ENCODE data around the gene KRT23.

KRT23 gene, protein sequence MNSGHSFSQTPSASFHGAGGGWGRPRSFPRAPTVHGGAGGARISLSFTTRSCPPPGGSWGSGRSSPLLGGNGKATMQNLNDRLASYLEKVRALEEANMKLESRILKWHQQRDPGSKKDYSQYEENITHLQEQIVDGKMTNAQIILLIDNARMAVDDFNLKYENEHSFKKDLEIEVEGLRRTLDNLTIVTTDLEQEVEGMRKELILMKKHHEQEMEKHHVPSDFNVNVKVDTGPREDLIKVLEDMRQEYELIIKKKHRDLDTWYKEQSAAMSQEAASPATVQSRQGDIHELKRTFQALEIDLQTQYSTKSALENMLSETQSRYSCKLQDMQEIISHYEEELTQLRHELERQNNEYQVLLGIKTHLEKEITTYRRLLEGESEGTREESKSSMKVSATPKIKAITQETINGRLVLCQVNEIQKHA

DNA sequence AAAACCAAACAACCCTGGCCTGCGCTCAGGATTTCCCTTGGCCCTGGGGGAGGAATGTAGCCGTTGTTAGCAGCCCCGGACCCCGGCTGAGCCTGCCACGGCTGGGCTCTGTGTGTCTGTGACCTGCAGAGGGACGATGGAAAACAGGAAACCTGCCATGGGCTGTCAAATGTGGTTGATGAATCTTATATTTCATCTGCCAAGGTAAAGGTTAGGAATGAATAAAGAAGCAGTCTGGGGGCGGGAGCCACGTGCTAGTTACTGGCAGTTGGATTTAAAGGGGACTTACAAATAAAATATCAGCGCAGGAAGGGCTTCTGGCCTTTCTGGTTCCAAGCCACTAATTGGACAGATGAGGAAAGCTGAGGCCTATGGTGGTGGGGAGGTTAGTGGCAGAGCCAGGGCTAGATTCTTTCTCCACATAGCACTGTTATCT lies at the start of gene KRT23:
TSS of gene KRT23 (minus strand) at position 263 of the 436 bp plus-strand sequence. CDS start 1,043 bp downstream, outside the sequence.
- DNase-seq = no peak

DNA sequence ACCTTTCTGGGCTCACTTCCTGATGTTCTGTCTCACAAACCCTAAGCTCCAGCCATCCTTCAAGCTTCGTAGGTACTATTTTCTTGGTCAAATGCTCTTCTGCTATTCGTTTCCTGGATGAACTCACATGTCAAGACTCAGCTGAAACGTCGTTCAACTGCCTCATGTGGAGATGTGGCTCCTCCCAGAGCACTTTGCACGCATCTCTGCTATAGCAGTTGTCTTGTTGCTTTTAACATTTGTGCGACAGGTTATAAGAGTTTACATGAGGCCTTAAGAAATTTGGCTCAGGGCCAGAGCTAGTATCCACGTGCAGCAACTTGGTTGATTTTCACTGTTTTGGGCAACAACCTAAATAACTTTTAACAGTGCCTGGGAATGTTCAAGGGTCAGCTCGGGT lies 49.5 kb upstream of the KRT23 start:
- DNase-seq = no peak

DNA sequence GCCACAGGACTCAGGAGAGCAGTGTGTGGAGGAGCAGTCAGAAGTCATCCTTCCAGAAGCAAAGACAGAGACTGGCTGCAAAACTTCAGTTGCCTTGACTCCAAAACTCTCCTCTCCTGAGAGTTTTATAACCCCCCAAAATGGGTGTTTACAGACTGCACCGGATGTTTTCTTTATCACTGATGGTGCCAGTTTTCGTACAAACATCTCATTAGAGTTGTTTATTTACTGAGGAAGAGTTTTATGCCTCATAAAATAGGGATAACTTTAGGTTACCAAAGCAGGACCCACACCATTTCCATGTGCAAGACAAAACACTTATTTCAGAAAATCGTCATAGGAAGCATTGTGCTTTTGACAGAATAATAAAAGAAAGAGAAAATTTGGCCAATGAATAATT lies 46.8 kb upstream of the KRT23 start, which contains the start of gene KRT40:
TSS of gene KRT40 (minus strand) at position 101 of the 400 bp plus-strand sequence. CDS start at position 48, 53 bp downstream.
- no peak for DNase-seq

DNA sequence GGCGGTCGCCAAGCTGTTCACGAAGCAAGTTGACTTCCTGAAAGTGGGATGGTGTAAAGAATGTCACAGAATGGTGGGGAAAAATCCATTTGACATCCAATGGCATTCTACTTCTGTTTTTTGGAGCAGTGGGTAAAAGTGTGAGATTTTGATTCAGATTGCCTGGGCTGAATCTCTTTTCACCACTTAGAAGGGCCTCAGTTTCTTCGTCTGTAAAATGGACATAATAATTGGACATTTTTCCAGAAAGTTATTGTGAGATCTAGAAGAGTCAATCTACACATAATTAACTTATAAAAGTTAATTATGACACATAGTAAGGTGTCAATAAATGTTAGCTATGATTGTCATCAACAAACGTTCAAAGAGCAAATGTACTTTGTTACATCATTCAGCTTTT lies 43.7 kb upstream of the KRT23 start:
- DNase-seq = no peak

DNA sequence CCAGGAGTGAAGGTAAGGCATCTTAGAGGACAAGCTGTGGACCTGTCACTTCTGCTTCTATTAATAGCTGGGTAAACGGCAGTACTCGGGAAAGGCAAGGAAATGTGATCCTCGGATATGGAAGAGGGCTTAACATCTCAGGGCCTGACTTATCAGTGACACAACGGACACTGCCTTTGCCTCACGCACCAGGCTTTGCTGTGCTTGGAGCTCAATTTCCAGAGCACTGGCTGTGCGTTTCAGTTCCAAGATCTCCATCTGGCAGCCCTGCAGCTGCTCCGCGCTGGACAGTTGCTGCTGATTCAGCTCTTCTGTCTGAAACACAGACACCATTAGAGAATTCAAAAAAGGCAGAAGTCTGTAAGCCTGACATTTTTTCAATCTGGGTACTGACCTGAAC lies 43.1 kb upstream of the KRT23 start:
- DNase-seq = no peak

DNA sequence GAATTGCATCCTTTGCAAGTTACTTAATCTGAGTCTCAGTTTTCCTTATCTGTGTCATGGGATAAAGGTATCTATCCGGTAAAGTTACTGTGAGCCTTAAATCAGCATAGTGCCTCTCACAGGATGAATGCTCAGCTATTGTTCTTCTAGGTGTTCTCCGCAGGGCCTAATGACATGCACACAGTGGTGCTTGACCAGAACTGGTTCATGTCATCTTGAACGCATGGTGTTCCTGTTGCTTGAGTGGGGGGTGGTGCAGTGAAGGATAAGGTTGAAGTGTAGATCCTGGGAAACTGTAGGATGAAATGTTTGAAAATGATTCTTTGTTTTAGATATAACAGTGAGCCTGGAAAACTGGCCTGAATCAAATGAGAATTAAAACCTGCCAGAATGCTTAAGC lies 42.7 kb upstream of the KRT23 start:
- DNase-seq = no peak

DNA sequence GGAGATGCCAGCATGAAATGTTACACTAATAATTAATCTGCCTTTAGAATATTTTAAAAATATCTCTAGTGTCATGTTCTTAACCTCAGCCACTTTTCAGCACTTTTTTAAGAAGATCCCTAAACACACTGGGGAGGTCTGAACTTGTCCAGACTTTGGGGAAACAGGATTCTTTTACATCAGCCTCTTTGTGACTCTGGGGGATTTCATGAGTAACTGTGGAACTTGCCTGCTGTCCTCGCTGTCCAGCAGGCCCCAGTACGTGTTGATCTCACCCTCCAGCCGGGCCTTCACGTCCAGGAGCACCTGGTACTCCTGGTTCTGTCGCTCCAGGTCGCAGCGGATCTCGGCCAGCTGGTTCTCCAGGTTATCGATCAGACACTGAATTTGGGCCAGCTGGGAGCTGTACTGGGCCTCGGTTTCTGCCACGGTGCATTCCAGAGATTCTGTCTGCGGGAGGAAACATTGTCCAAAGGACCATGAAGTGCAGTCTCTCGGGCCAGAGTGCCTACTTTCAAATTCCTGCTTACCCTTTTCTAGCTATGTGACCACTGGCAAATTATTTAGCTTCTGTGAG lies 41.2 kb upstream of the KRT23 start:
- DNase-seq = no peak

DNA sequence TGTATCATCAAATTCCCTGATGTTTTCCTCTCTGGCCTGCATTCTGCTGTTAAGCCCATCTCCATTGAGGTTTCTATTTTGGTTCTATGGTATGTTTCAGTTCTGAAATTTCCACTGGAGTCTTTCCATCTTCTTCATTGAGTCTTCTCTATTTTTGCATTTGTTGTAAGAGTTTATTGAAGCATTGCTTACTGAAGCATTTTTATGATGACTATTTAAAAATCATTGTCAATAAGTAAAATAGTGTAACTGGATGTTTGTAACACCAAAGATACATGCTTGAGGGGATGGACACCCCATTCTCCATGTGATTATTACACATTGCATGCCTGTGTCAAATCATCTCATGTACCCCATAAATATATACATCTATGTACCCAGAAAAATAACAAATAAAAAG lies 38.1 kb upstream of the KRT23 start:
- DNase-seq = no peak

DNA sequence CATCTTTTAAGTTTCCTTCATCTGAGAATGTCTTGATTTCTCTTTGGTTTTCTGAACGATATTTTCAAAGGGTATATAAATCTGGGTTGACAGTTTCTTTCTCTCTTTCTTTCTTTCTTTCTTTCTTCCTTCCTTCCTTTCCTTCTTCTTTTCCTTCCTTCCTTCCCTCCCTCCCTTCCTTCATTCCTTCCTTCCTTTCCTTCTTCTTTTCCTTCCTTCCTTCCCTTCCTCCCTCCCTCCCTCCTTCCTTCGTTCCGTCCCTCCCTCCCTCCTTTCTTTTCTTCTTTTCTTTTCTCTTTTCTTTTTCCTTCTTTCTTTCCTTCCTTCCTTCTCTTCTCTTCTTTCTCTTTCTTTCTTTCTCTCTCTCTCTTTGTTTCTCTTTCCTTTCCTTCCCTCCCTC lies 36.9 kb upstream of the KRT23 start:
- no peak for DNase-seq

DNA sequence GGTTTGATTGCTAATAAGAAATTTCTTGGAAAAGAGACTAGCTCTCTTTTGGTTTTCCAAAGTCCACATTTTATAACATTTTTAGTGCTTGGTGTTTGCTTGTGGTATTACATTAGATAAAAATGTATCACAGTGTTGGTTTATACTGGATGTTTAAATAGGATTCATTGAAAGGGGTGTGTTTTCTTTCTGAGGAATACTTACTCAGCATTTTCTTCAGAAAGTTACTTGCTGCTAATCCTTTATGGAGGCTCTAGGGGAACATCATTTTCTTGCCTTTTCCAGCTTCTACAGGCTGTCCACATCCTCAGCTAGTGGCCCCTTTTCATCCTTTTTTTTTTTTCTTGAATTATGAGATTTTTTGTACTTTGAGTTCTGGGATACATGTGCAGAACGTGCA lies 30.1 kb upstream of the KRT23 start:
- no peak for DNase-seq

DNA sequence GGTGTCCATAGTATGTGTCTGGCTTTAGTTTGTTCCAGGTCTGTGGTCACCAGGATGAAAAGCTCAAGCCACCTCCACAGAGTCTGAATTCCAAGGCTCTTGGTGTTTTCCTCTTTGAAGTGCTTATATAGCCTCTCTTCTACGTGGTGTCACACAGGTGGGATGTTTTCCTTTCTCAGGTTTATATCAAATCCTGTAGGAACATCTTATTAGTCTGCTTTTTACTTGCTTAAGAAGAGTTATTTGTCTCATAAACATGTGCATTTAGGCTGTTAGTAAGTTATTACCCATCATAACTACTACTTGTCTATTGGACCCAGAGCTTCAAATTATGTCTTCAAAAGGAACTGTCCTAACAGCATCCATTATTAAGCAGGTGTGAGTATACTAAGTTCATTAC lies 29.4 kb upstream of the KRT23 start, which contains the start of gene KRT39:
TSS of gene KRT39 (minus strand) at position 101 of the 400 bp plus-strand sequence. CDS start at position 9, 92 bp downstream.
- no peak for DNase-seq

DNA sequence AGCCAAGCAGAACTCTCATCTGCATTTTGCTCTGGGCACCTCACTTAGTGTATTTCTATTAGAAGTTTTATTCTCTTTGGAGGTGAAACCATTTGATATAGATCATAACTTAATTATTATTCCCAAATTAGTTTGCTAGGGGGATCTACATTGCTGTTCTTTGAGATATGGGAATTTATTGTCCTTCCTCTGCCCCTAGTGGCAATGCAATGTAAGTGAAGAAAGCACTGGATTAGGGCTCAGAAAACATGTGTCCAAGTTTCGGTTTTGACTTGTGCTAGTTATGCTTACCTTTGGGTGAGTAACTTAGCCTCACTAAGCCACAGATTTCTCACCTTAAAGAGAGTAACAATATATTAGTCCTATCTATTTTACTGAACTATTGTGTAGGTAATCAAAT lies 26.4 kb upstream of the KRT23 start:
- no peak for DNase-seq

DNA sequence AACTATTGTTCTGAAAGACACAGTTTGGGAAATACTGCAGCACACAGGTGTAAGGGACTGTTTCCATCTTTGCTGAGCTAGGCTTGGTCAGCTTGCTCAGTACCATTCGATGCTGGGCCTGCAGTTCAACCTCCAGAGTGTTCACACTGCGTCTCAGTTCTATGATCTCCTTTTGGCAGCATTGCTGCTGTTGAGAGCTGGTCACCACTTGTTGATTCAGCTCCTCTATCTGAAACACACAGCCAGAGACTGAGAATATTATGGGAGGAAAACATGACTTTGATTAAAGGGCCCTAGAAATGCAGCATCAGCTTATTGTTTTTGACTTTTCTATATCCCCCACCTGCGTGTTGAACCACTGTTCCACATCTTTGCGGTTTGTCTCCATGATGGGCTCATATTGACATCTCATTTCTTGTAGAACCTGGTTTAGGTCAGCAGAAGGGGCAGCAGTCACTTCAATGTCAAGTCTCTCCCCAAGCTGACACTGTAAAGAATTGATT lies 24.7 kb upstream of the KRT23 start:
- no peak for DNase-seq

DNA sequence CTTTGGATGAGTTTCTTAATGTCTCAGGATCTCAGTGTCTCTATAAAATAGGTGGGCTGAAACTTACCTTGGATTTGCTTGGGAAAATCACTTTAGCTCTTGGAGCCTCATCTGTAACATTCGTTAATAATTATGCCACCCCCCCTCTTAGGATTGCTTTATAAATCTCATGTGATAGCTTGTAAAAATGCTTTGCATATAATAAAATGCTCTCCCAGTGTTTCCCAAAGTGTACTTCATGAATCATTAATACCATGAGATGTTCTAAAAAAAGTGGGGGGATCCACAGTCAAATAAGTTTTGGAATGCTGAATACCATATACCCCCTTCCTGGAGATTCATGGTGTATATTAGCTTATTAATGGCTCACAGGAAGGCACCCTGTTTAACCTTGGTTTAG lies 24.1 kb upstream of the KRT23 start:
- no peak for DNase-seq

DNA sequence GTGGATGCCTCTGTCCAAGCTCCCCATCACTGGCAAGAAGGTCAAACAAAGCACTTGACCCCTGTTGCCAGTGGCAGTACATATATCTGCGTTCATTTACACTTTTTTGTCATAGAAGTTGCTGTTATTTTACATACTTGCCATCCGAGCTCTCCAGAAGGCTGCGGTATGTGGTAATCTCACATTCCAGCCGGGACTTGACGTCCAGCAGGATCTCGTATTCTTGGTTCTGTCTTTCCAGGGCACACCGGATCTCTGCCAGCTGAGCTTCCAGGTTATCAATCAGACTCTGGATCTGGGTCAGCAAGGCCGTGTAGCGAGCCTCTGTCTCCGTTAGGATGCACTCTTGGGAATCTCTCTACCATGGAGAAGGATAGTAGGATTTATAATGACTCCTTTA lies 22.7 kb upstream of the KRT23 start:
- no peak for DNase-seq

DNA sequence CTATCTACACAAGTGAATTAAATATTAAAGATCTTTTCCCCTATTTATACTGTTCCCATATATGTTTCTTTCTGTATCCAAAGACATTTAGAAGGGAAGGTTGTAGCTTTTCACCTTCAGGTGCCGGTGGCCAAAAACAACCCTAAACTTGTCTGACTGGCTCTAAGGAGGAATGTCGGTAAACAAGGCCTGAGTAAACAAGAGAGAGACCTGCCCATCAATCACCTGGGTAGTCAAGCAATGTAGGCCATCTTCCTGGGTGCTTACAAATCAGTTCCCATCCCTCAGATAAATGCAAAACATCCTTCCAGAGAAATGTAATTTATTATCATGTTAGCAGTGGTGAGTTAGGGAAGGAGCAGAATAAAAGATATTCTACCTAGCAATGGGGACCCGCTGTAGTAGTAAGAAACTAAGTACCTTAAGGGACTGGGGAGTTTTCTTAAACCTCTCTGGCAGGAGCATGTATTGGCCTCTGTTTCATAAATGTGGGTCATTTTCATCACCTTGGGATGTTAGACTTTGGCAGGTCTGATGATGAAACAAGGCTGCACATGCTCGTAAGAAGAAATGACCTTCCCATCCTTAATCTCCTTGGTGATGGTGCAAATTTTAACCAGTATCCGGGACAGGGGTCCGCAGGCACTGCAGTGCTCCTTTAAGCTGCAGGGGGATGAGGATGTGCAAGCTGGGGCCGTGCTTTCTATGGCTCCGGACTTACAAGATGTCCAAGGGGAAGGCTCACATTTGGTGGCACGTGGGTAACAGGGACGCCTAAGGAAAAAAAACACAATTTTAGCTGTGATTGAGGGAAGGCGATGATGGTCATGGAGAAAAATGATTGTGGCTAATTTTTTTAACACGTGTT lies 20.9 kb upstream of the KRT23 start:
- peak; percentile 34 for DNase-seq

DNA sequence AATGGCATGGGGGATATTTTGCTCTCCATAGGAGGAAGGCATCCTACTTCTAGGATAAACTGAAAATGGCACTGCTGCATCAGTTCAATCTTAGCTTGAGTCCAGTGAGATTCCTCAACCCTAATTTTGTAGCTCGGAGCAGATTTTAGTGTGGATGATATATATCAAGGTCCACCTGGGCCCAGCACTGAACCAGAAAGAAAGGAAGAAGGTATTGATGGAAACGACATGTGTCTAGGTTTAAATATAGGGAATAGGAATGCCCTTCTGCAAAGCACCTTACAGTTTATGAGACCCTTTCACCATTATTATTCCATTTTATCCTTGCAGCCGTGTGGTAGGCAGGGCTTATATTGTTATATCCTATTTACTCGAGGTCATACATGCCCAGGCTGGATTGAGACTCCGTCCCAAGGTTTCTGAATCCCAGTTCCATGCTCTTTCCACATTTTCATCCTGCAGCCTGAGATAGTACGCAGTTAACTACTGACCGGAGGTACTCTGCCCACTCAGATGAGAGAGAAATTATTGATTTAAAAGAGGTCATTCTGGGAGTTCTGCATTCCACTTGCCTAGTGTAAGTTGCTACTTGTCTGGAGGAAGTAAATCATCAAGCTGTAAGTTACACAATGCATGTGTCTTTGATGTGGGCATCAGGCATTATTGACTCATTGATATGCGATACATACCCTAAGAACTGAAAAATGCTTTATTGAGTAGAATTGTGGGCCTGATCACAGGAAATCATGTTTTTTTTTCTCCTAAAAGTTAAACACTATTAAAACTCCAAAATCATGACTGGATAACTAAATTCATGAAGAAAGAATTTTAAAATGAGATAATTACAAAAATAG lies 19.2 kb upstream of the KRT23 start:
- no peak for DNase-seq

DNA sequence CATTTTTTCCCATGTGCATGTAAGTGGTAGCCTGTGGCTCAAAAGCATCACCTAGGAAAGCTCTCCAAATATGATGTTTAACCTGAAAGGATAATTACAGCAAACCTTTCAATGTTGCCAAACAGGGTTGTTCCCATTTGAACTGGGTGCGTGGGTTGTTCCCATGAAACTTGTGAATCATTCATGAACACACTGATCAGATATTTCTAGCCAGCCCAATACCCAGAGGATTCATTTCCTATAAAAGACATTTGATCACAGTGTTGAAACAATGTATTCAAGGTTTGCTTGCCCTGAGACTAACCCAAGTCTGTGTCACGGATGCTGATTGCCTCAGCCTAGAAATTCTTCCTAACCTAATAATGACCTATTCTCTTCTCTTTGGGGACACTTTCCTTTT lies 16.4 kb upstream of the KRT23 start:
- no peak for DNase-seq

DNA sequence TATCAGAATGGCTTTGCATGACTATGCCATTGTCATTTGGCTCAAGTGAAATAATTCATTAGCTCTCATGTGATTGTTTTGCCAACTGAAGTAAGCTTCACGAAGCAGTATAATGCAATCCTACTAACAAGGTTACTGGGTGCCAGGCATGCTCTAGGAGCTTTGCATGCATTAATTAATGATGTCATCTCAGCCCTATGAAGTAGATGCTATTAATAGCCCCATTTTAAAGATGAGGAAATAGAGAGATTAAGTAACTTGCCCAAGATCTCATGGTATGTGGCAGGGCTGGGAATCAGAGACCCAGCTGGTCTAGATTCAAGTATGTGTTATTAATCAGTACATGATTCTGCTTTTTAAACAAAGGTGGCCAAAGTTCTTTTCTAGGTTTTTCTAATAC lies 15.2 kb upstream of the KRT23 start:
- no peak for DNase-seq

DNA sequence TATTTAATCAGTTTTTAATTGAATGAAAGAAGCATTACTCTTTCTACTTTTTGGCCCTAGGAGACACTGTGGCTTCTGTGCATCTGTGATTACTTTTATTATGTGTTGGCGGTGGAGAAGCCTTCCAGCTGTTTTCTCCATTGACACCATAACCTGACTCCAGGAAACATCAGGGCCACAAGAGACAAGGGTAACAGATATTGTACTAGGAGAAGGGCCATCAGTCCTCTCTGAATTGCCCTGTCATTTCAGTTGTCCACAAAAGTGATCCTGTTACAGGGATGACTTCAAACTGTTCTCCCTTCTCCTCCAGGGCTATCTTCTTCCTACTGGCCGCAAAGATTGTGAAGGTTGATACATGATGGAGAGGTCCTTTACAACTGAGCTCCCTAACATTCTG lies 14.7 kb upstream of the KRT23 start:
- DNase-seq = no peak

DNA sequence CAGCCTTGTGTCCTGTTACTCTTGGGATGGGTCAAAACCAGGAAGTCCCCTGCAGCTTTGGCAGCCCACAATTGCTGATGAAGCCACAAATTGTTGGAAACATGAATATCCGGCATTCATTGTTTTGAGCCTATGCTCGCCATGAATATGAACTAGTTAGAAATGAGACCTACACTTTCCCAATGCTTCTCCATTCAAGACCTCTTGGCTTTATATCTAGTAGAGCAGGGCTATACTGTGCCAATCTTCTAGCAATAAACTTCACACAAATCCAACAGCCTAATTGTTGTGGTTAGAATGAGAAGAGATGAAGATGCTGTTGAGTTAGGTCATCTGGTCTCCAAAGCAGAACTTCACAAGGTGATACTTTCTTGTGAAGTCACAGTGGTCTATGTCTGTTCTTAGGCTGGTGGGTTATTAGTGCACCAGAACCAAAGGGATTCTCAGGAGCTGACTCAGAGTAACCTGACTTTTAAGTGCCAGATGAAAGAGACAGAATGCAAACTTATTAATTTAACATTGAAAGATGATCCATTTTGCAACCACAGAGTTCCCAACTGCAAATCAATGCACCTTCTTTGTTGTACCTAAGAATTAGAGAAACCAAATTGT lies 13.7 kb upstream of the KRT23 start:
- no peak for DNase-seq

DNA sequence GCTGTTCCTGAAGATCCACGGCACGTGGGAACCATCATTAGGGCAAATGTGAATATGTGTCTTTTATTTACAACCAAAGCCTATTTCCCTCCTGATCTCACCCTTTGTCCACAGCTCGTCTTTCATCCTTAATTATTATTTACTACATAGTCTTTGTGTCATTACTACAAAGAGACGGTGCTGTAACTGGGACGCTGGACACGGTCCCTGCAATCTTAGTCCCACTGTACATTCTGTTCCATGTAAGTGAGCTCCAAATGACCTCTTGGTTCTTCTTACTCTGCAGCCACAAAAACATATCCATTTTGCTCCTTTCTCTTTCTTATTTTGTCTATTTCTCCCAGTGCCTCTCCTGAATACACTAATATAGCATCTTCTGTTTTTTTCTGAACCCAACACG lies 12.7 kb upstream of the KRT23 start:
- DNase-seq = no peak

Measured in DMS153 (cell line).